ENCODE measurements around the gene RASGRF1. TPM values are rescaled to one million over a fixed set of nuclear protein-coding genes. Genes with fewer than 3 reads are reported as not detected.
A peak's percentile ranks its signal among the peaks of the same experiment; 100 is the strongest.
"Not testable (repeated sequence)": the region's sequence is repeated elsewhere in the genome, so short reads cannot be mapped to it uniquely, and the experiment has no call there.

Gene RASGRF1
- total RNA-seq, 1 experiment from 2014 or later, result 0.59 TPM

- H3K27ac ChIP-seq (ENCODE audit: low read length), result no peak overlapping the region
- no peaks in the 10 kb centered on the region for H3K27me3 ChIP-seq (ENCODE audit: control insufficient read depth, insufficient read depth, low read length)
- POLR2A ChIA-PET, result no interaction called here
These were observed 94.4 kb downstream of the RASGRF1 start for GRCh38 chr15:78995921-78996893.

DNA sequence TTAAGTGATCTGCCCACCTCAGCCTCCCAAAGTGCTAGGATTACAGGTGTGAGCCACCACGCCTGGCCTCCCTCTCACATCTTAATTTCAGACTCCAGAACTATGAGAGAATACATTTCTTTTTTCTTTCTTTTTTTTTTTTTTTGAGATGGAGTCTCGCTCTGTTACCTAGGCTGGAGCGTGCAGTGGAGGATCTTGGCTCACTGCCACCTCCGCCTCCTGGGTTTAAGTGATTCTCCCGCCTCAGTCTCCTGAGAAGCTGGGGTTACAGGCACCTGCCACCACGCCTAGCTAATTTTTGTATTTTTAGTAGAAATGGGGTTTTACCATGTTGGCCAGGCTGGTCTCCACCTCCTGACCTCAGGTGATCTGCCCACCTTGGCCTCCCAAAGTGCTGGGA, 95.4 kb downstream of the RASGRF1 start:
- H3K36me3 ChIP-seq (ENCODE audit: control insufficient read depth, insufficient read depth, low read length); BruUV-seq (replicated peaks); H3K4me3 ChIP-seq (ENCODE audit: low read depth in 2 of 2, low read length in 2 of 2); in situ Hi-C loops (cut with HindIII; ENCODE audit: low pct_unique_long_range_greater_than_20kb, low sequenced_read_pairs); DNase-seq (ENCODE audit: low read depth, low spot score); H3K9me3 ChIP-seq (ENCODE audit: control insufficient read depth, insufficient read depth, low read depth, low read length); H3K27me3 ChIP-seq (ENCODE audit: control insufficient read depth, insufficient read depth, low read length); ATAC-seq; H3K27ac ChIP-seq (ENCODE audit: low read length); intact Hi-C loops (cut with micrococcal nuclease; ENCODE audit: unreplicated experiment): not testable (repeated sequence)
- CTCF ChIA-PET, result interaction anchor here (0.7 kb wide), 1 partner anchor 9 kb away, joined by 6 read pairs; no protein-coding TSS in a partner anchor
- peaks cover 11% of the 10 kb centered on the region for H3K4me1 ChIP-seq (ENCODE audit: control insufficient read depth, insufficient read depth, low read length)
- POLR2A ChIA-PET, result interaction anchor here (0.6 kb wide), 1 partner anchor 115 kb away, joined by 3 read pairs; no protein-coding TSS in a partner anchor

More at GRCh38 chr15:78995921-78996893, 94.4 kb downstream of the RASGRF1 start:
- peak; percentile 26; the same call in 1 of the 2 replicates for ATAC-seq
- CTCF ChIA-PET, result no interaction called here
- Histone ChIP-seq H3K36me3 (ENCODE audit: control insufficient read depth, insufficient read depth, low read length) (no peaks in the 10 kb centered on the region), H3K9me3 (ENCODE audit: control insufficient read depth, insufficient read depth, low read depth, low read length) (no peaks in the 10 kb centered on the region), H3K4me1 (ENCODE audit: control insufficient read depth, insufficient read depth, low read length) (peaks cover 11% of the 10 kb centered on the region), H3K4me3 (ENCODE audit: low read depth in 2 of 2, low read length in 2 of 2) (no peak overlapping the region)
- TF ChIP-seq POLR2AphosphoS5 (IDR thresholded peaks at IDR 0.05; ENCODE audit: low read depth, low read length) (no peak), SIN3A (IDR thresholded peaks at IDR 0.05; ENCODE audit: borderline replicate concordance, insufficient read depth, low read depth, low read length) (no peak), TCF7L2 (IDR thresholded peaks at IDR 0.05; ENCODE audit: low read depth, low read length) (no peak)
- TF ChIP-seq, protein P1, sequence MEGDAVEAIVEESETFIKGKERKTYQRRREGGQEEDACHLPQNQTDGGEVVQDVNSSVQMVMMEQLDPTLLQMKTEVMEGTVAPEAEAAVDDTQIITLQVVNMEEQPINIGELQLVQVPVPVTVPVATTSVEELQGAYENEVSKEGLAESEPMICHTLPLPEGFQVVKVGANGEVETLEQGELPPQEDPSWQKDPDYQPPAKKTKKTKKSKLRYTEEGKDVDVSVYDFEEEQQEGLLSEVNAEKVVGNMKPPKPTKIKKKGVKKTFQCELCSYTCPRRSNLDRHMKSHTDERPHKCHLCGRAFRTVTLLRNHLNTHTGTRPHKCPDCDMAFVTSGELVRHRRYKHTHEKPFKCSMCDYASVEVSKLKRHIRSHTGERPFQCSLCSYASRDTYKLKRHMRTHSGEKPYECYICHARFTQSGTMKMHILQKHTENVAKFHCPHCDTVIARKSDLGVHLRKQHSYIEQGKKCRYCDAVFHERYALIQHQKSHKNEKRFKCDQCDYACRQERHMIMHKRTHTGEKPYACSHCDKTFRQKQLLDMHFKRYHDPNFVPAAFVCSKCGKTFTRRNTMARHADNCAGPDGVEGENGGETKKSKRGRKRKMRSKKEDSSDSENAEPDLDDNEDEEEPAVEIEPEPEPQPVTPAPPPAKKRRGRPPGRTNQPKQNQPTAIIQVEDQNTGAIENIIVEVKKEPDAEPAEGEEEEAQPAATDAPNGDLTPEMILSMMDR (IDR thresholded peaks at IDR 0.05), result no peak
- TF ChIP-seq, protein P2, sequence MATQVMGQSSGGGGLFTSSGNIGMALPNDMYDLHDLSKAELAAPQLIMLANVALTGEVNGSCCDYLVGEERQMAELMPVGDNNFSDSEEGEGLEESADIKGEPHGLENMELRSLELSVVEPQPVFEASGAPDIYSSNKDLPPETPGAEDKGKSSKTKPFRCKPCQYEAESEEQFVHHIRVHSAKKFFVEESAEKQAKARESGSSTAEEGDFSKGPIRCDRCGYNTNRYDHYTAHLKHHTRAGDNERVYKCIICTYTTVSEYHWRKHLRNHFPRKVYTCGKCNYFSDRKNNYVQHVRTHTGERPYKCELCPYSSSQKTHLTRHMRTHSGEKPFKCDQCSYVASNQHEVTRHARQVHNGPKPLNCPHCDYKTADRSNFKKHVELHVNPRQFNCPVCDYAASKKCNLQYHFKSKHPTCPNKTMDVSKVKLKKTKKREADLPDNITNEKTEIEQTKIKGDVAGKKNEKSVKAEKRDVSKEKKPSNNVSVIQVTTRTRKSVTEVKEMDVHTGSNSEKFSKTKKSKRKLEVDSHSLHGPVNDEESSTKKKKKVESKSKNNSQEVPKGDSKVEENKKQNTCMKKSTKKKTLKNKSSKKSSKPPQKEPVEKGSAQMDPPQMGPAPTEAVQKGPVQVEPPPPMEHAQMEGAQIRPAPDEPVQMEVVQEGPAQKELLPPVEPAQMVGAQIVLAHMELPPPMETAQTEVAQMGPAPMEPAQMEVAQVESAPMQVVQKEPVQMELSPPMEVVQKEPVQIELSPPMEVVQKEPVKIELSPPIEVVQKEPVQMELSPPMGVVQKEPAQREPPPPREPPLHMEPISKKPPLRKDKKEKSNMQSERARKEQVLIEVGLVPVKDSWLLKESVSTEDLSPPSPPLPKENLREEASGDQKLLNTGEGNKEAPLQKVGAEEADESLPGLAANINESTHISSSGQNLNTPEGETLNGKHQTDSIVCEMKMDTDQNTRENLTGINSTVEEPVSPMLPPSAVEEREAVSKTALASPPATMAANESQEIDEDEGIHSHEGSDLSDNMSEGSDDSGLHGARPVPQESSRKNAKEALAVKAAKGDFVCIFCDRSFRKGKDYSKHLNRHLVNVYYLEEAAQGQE (IDR thresholded peaks at IDR 0.05; ENCODE audit: insufficient read depth in 1 of 2, low read depth in 2 of 2, low read length in 1 of 2), result no peak
- intact Hi-C loops (cut with micrococcal nuclease; ENCODE audit: unreplicated experiment) (no loop called here), in situ Hi-C loops (cut with HindIII; ENCODE audit: low pct_unique_long_range_greater_than_20kb, low sequenced_read_pairs) (no loop called here)
- no TSS peak for BruUV-seq (replicated peaks)
- DNase-seq (ENCODE audit: low read depth, low spot score), result no peak

All from Panc1 (cell line).